Colonic mucosa (tissue), 4 donors: ENCODE data around the gene ANKRD29. TPM values are rescaled to one million over a fixed set of nuclear protein-coding genes. Genes with fewer than 3 reads are reported as not detected.
"Not testable (repeated sequence)": the region's sequence is repeated elsewhere in the genome, so short reads cannot be mapped to it uniquely, and the experiment has no call there.

Source experiments
- DNase-seq: peaks from one replicate; pipeline ENCODE4 v3.0.0-alpha.2; 2020
- H3K27ac ChIP-seq: fragments of 200-600 bp; one replicate; pipeline ENCODE4 v1.8.0; 2021
- H3K27me3 ChIP-seq: fragments of 200-600 bp; one replicate; pipeline ENCODE4 v1.8.0; 2021
- H3K36me3 ChIP-seq: fragments of 200-600 bp; one replicate; pipeline ENCODE4 v1.8.0; 2021
- H3K4me1 ChIP-seq: fragments of 200-600 bp; one replicate; pipeline ENCODE4 v1.8.0; 2021; ENCODE audit warnings: mild to moderate bottlenecking
- H3K4me3 ChIP-seq: fragments of 200-600 bp; one replicate; pipeline ENCODE4 v1.8.0; 2021
- H3K9ac ChIP-seq, 2 donors: one replicate each; pipeline ENCODE4 v1.7.0; 2013; ENCODE audit warnings: control low read depth in 2 of 2, low read depth in 2 of 2, low read length in 2 of 2
- H3K9me3 ChIP-seq: fragments of 200-600 bp; one replicate; pipeline ENCODE4 v1.8.0; 2021
- CTCF ChIP-seq: fragments of 200-600 bp; IDR thresholded peaks from one replicate; pipeline ENCODE4 v1.8.0; 2022; ENCODE audit warnings: antibody characterized with exemption, mild to moderate bottlenecking
- intact Hi-C: fragments of 100-400 bp; cut with DNase I; formaldehyde crosslinking; loops from one replicate; pipeline ENCODE4 v1.14.1; 2022
- total RNA-seq, 2 donors: library from RNA; stranded (reverse); fragmentation: NEBNext Ultra II Directional in 1 of 2; extraction: Animal tissue kit (Norgen Biotek cat#: 25700) in 1 of 2; gene quantifications; one replicate each; pipeline ENCODE4 v1.2.1, GENCODE V29; 2021
- donor health status: healthy.
- donor health status: DM: no; HTN: no; CAD: no.
- donor health status: DM: no; HTN: no; CAD: no.

Gene ANKRD29
- total RNA-seq, 2 donors from 2014 or later = 1.0 to 1.1 TPM

GRCh38 chr18:23578891-23579653 is 83.6 kb downstream of the ANKRD29 start:
- Histone ChIP-seq H3K27me3 (no peaks in the 10 kb centered on the region), H3K4me3 (no peak overlapping the region), H3K27ac (no peak overlapping the region), H3K36me3 (no peaks in the 10 kb centered on the region), H3K4me1 (peaks cover 5% of the 10 kb centered on the region), H3K9me3 (no peaks in the 10 kb centered on the region), H3K9ac (no peak overlapping the region)
- no peak for TF ChIP-seq CTCF
- DNase-seq = no peak
- intact Hi-C loops = no loop called here

- Histone ChIP-seq H3K27me3 (no peaks in the 10 kb centered on the region), H3K27ac (no peak overlapping the region), H3K4me3 (no peak overlapping the region), H3K9me3 (no peaks in the 10 kb centered on the region), H3K9ac (no peak overlapping the region), H3K4me1 (peaks cover 5% of the 10 kb centered on the region), H3K36me3 (no peaks in the 10 kb centered on the region)
- DNase-seq = no peak
- no peak for TF ChIP-seq CTCF
- intact Hi-C loops = no loop called here
Observed at GRCh38 chr18:23578067-23578701, 84.5 kb downstream of the ANKRD29 start.

GRCh38 chr18:23577521-23577920 is 85.2 kb downstream of the ANKRD29 start:
- intact Hi-C loops, H3K4me1 ChIP-seq: not testable (repeated sequence)

GRCh38 chr18:23575309-23575651 is 87.4 kb downstream of the ANKRD29 start:
- TF ChIP-seq CTCF = no peak
- DNase-seq = no peak
- no peaks in the 10 kb centered on the region for H3K27me3 ChIP-seq
- H3K27ac ChIP-seq = no peak overlapping the region
- H3K4me3 ChIP-seq = no peak overlapping the region
- H3K9me3 ChIP-seq = no peaks in the 10 kb centered on the region
- intact Hi-C loops = no loop called here
- H3K36me3 ChIP-seq = no peaks in the 10 kb centered on the region
- no peak overlapping the region for H3K9ac ChIP-seq
- no peaks in the 10 kb centered on the region for H3K4me1 ChIP-seq

More at GRCh38 chr18:23577521-23577920, 85.2 kb downstream of the ANKRD29 start:
- H3K27me3 ChIP-seq, H3K27ac ChIP-seq, H3K4me3 ChIP-seq, H3K9me3 ChIP-seq, DNase-seq, H3K36me3 ChIP-seq, H3K9ac ChIP-seq: not testable (repeated sequence)

GRCh38 chr18:23574611-23575308 is 88.0 kb downstream of the ANKRD29 start:
- intact Hi-C loops = no loop called here
- H3K36me3 ChIP-seq = no peaks in the 10 kb centered on the region
- no peak for TF ChIP-seq CTCF
- H3K4me3 ChIP-seq = no peak overlapping the region
- H3K4me1 ChIP-seq = no peaks in the 10 kb centered on the region
- H3K27ac ChIP-seq = peak overlapping the region; percentile 50
- no peaks in the 10 kb centered on the region for H3K9me3 ChIP-seq
- no peak overlapping the region for H3K9ac ChIP-seq
- DNase-seq = no peak
- H3K27me3 ChIP-seq = no peaks in the 10 kb centered on the region
